ENCODE data around the gene TMIGD1.
"Not testable (repeated sequence)": the region's sequence is repeated elsewhere in the genome, so short reads cannot be mapped to it uniquely, and the experiment has no call there.

DNA sequence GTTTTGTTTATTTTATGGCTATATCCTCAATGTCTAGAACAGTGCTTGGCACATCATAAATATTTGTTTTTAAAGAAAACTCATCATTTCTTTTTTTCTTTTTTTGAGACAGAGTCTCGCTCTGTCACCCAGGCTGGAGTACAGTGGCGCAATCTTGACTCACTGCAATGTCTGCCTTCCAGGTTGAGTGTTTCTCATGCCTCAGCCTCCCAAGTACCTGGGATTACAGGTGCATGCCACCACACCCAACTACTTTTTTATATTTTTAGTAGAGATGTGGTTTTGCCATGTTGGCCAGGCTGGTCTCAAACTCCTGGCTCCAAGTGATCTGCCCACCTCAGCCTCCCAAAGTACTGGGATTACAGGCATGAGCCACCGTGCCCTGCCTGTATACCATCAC lies 9.4 kb upstream of the TMIGD1 start:
- TF ChIP-seq, protein P1, sequence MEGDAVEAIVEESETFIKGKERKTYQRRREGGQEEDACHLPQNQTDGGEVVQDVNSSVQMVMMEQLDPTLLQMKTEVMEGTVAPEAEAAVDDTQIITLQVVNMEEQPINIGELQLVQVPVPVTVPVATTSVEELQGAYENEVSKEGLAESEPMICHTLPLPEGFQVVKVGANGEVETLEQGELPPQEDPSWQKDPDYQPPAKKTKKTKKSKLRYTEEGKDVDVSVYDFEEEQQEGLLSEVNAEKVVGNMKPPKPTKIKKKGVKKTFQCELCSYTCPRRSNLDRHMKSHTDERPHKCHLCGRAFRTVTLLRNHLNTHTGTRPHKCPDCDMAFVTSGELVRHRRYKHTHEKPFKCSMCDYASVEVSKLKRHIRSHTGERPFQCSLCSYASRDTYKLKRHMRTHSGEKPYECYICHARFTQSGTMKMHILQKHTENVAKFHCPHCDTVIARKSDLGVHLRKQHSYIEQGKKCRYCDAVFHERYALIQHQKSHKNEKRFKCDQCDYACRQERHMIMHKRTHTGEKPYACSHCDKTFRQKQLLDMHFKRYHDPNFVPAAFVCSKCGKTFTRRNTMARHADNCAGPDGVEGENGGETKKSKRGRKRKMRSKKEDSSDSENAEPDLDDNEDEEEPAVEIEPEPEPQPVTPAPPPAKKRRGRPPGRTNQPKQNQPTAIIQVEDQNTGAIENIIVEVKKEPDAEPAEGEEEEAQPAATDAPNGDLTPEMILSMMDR (IDR thresholded peaks at IDR 0.05 in 8 of 11, conservative IDR thresholded peaks at IDR 0.05 in 3 of 11) = not testable (repeated sequence)
- TF ChIP-seq POLR2AphosphoS5, POLR2A (IDR thresholded peaks at IDR 0.05): not testable (repeated sequence)
